H1 (cell line): Measurements from ENCODE around the gene CEACAM16. TPM values are rescaled to one million over a fixed set of nuclear protein-coding genes. Genes with fewer than 3 reads are reported as not detected.

ENCODE experiments used
- CTCF ChIA-PET: fragments of 300-600 bp; sonication (Branson Sonifier 250); formaldehyde crosslinking; loops from one replicate; lab custom pipeline; 2021; ENCODE audit not compliant: partially characterized antibody; lab: Charles Lee
- POLR2A ChIA-PET: fragments of 300-600 bp; sonication (Branson Sonifier 250); formaldehyde crosslinking; loops from one replicate; lab custom pipeline; 2021; ENCODE audit warnings: inconsistent platforms; ENCODE audit not compliant: partially characterized antibody; lab: Charles Lee
- DNase-seq, 2 experiments: peaks; one replicate each; pipeline versions ENCODE4 v3.0.0 to v3.0.0-alpha.2; 2010 to 2022; ENCODE audit warnings: low spot score in 2 of 2, low read depth in 1 of 2, mixed read lengths in 1 of 2
- FAIRE-seq: peaks from 2 replicates; lab custom pipeline; 2011; peaks lifted over from hg19 to GRCh38; lab: Jason Lieb, UNC
- H2AFZ ChIP-seq: 2 replicates; pipeline ENCODE4 v1.8.1; 2012; ENCODE audit warnings: low read length, inconsistent platforms
- H2AK5ac ChIP-seq: 2 replicates; pipeline ENCODE4 v1.6.1; 2013; ENCODE audit warnings: low read depth, low read length
- H2BK120ac ChIP-seq: replicated peaks from 2 replicates; pipeline ENCODE3; 2013; ENCODE audit warnings: low read depth, low read length, inconsistent platforms
- H2BK12ac ChIP-seq: 2 replicates; pipeline ENCODE4 v1.6.1; 2013; ENCODE audit warnings: low read depth, low read length
- H2BK15ac ChIP-seq: 2 replicates; pipeline ENCODE4 v1.6.1; 2013; ENCODE audit warnings: low read length
- H2BK20ac ChIP-seq: 2 replicates; pipeline ENCODE4 v1.6.1; 2013; ENCODE audit warnings: low read length
- H2BK5ac ChIP-seq: 2 replicates; pipeline ENCODE4 v1.6.1; 2013; ENCODE audit warnings: low read depth, low read length
- H3K14ac ChIP-seq: 2 replicates; pipeline ENCODE4 v1.6.1; 2013; ENCODE audit warnings: inconsistent platforms; ENCODE audit not compliant: insufficient read length
- H3K18ac ChIP-seq: 2 replicates; pipeline ENCODE4 v1.6.1; 2013; ENCODE audit warnings: low read length; ENCODE audit errors: extremely low read depth
- H3K23ac ChIP-seq: 2 replicates; pipeline ENCODE4 v1.6.1; 2013; ENCODE audit warnings: inconsistent platforms; ENCODE audit not compliant: insufficient read length
- H3K23me2 ChIP-seq: 2 replicates; pipeline ENCODE4 v1.6.1; 2013; ENCODE audit warnings: low read depth, low read length
- H3K27ac ChIP-seq: 2 replicates; pipeline ENCODE4 v1.6.1; 2011; ENCODE audit warnings: low read depth, low read length, inconsistent platforms
- H3K27me3 ChIP-seq, 4 experiments: replicated peaks in 1 of 4; 1 replicate in 1 of 4; 2 replicates in 3 of 4; pipeline versions ENCODE4 v1.6.1 to v1.8.1; 2011 to 2013; ENCODE audit warnings: low read length in 3 of 4, mild to moderate bottlenecking in 3 of 4, inconsistent platforms in 2 of 4, mixed read lengths in 2 of 4, moderate library complexity in 1 of 4; ENCODE audit not compliant: control insufficient read depth in 3 of 4, insufficient read depth in 3 of 4; ENCODE audit errors: extremely low read depth in 1 of 4
- H3K36me3 ChIP-seq, 4 experiments: 2 replicates each; pipeline versions ENCODE4 v1.6.1 to v1.8.1; 2011 to 2013; ENCODE audit warnings: mild to moderate bottlenecking in 4 of 4, low read length in 3 of 4, moderate library complexity in 2 of 4, control low read depth in 1 of 4, inconsistent platforms in 1 of 4; ENCODE audit not compliant: insufficient read depth in 4 of 4, control insufficient read depth in 2 of 4
- H3K4ac ChIP-seq: replicated peaks from 2 replicates; pipeline ENCODE3; 2013; ENCODE audit warnings: low read length, low read depth, mixed read lengths, inconsistent platforms; ENCODE audit not compliant: insufficient read length
- H3K4me1 ChIP-seq, 4 experiments: replicated peaks in 1 of 4; 1 replicate in 1 of 4; 2 replicates in 3 of 4; pipeline versions ENCODE4 v1.6.1 to v1.8.1; 2011 to 2013; ENCODE audit warnings: low read length in 3 of 4, inconsistent platforms in 2 of 4, mixed read lengths in 1 of 4; ENCODE audit not compliant: insufficient read depth in 4 of 4, control insufficient read depth in 3 of 4
- H3K4me2 ChIP-seq, 2 experiments: 2 replicates each; pipeline versions ENCODE4 v1.6.1 to v1.8.1; 2011 to 2013; ENCODE audit warnings: low read depth in 2 of 2, low read length in 2 of 2, control low read depth in 1 of 2, inconsistent platforms in 1 of 2, mild to moderate bottlenecking in 1 of 2; ENCODE audit not compliant: insufficient read depth in 1 of 2
- H3K4me3 ChIP-seq, 4 experiments: fragments of 200-600, 300-600 bp in 1 of 4; sonication (generic), shearing (Covaris generic), sonication (Bioruptor Twin) in 1 of 4; 2 replicates each; pipeline versions ENCODE4 v1.5.1 to v1.8.1; 2011 to 2016; ENCODE audit warnings: low read length in 4 of 4, low read depth in 3 of 4, control low read depth in 2 of 4, inconsistent platforms in 2 of 4, mild to moderate bottlenecking in 2 of 4, mixed read lengths in 1 of 4, moderate library complexity in 1 of 4; ENCODE audit not compliant: insufficient read depth in 2 of 4; ENCODE audit errors: extremely low read depth in 1 of 4
- H3K56ac ChIP-seq: replicated peaks from 2 replicates; pipeline ENCODE3; 2013; ENCODE audit warnings: low read depth, mild to moderate bottlenecking, mixed read lengths, low read length, inconsistent platforms; ENCODE audit not compliant: insufficient read length
- H3K79me1 ChIP-seq: 2 replicates; pipeline ENCODE4 v1.6.1; 2013; ENCODE audit warnings: low read depth, low read length, control low read depth
- H3K79me2 ChIP-seq, 2 experiments: 2 replicates each; pipeline versions ENCODE4 v1.6.1 to v1.8.1; 2012 to 2013; ENCODE audit warnings: low read length in 2 of 2, mild to moderate bottlenecking in 2 of 2, inconsistent platforms in 1 of 2; ENCODE audit not compliant: insufficient read depth in 2 of 2, control insufficient read depth in 1 of 2
- H3K9ac ChIP-seq, 4 experiments: replicated peaks in 1 of 4; 1 replicate in 1 of 4; 2 replicates in 3 of 4; pipeline versions ENCODE4 v1.6.1 to v1.8.1; 2011 to 2013; ENCODE audit warnings: low read depth in 3 of 4, low read length in 3 of 4, control low read depth in 2 of 4, mild to moderate bottlenecking in 2 of 4, moderate library complexity in 2 of 4, inconsistent platforms in 1 of 4; ENCODE audit errors: extremely low read depth in 1 of 4
- H3K9me3 ChIP-seq, 2 experiments: 2 replicates each; pipeline versions ENCODE4 v1.6.1 to v1.8.1; 2012 to 2013; ENCODE audit warnings: mild to moderate bottlenecking in 2 of 2, moderate library complexity in 2 of 2, control low read depth in 1 of 2, inconsistent platforms in 1 of 2, low read depth in 1 of 2, low read length in 1 of 2, mixed read lengths in 1 of 2; ENCODE audit not compliant: insufficient read depth in 2 of 2
- H4K20me1 ChIP-seq, 2 experiments: replicated peaks in 1 of 2; 2 replicates each; pipeline versions ENCODE3 to v1.8.1; 2011 to 2013; ENCODE audit warnings: inconsistent platforms in 2 of 2, low read length in 2 of 2, mild to moderate bottlenecking in 1 of 2; ENCODE audit not compliant: insufficient read depth in 2 of 2, control insufficient read depth in 1 of 2
- H4K5ac ChIP-seq: 2 replicates; pipeline ENCODE4 v1.6.1; 2013; ENCODE audit warnings: low read length, low read depth, mixed read lengths, inconsistent platforms; ENCODE audit not compliant: insufficient read length
- H4K8ac ChIP-seq: 2 replicates; pipeline ENCODE4 v1.8.0; 2013; ENCODE audit warnings: mild to moderate bottlenecking, moderate library complexity, low read length, inconsistent platforms; ENCODE audit not compliant: insufficient read depth; ENCODE audit errors: extremely low read depth
- H4K91ac ChIP-seq: replicated peaks from 2 replicates; pipeline ENCODE3; 2013; ENCODE audit warnings: low read length, mixed read lengths, inconsistent platforms; ENCODE audit not compliant: insufficient read length
- CHD2 ChIP-seq: IDR thresholded peaks from 2 replicates; pipeline ENCODE4 v1.6.1; 2012; ENCODE audit warnings: low read length, improper control_type of control experiment
- CREB1 ChIP-seq: IDR thresholded peaks from 2 replicates; pipeline ENCODE4 v1.6.1; 2012; ENCODE audit warnings: inconsistent platforms
- EGR1 ChIP-seq: IDR thresholded peaks from 2 replicates; pipeline ENCODE4 v1.6.1; 2011; ENCODE audit warnings: low read depth, low read length, borderline replicate concordance
- NANOG ChIP-seq: IDR thresholded peaks from 2 replicates; pipeline ENCODE4 v1.6.1; 2011; ENCODE audit warnings: low read length, low read depth, mild to moderate bottlenecking, inconsistent platforms; ENCODE audit not compliant: insufficient read depth, poor library complexity, severe bottlenecking
- POLR2AphosphoS5 ChIP-seq: IDR thresholded peaks from 2 replicates; pipeline ENCODE4 v1.6.1; 2011; ENCODE audit warnings: low read depth, low read length
- RAD21 ChIP-seq, 2 experiments: IDR thresholded peaks in 1 of 2; conservative IDR thresholded peaks in 1 of 2; 2 replicates each; pipeline ENCODE4 v1.6.1; 2011; ENCODE audit warnings: low read depth in 2 of 2, low read length in 2 of 2, improper control_type of control experiment in 1 of 2, inconsistent platforms in 1 of 2, mild to moderate bottlenecking in 1 of 2, moderate library complexity in 1 of 2
- SP1 ChIP-seq: IDR thresholded peaks from 2 replicates; pipeline ENCODE4 v1.6.1; 2011; ENCODE audit warnings: low read depth, low read length
- SRF ChIP-seq: IDR thresholded peaks from 2 replicates; pipeline ENCODE4 v1.6.1; 2011; ENCODE audit warnings: mild to moderate bottlenecking, low read depth, low read length, moderate library complexity
- SUZ12 ChIP-seq: fragments of 200-600 bp; sonication (generic); IDR thresholded peaks from 2 replicates; pipeline ENCODE4 v1.6.1; 2012; ENCODE audit warnings: mild to moderate bottlenecking, inconsistent platforms, low read length, moderate library complexity, mixed read lengths
- WGBS, 2 experiments: shearing (Covaris generic) in 1 of 2; methylation state at CpG; one replicate each; pipeline versions ENCODE4 v1.1.6 to v1.1.7; 2013 to 2015; ENCODE audit warnings: low lambda C conversion rate in 2 of 2, mixed read lengths in 2 of 2, inconsistent platforms in 1 of 2, low coverage in 1 of 2, missing lambda C conversion rate in 1 of 2; ENCODE audit not compliant: insufficient replicate concordance in 2 of 2, insufficient coverage in 1 of 2, insufficient read length in 1 of 2; ENCODE audit errors: extremely low coverage in 1 of 2, missing lambda C conversion rate in 1 of 2; 5-methylcytosine and 5-hydroxymethylcytosine counted together
- polyA plus RNA-seq, 7 experiments: library from polyadenylated mRNA; depleted of rRNA in 3 of 7; stranded (reverse) in 5 of 7; unstranded in 2 of 7; fragments of >200 nt in 5 of 7; fragments of 200-250 nt in 2 of 7; gene quantifications; 1 replicate in 5 of 7; 2 replicates in 1 of 7; 4 replicates in 1 of 7; pipeline versions ENCODE4 v1.2.1 to v1.2.3, GENCODE V29; 2011 to 2013; ENCODE audit warnings: missing spikeins in 2 of 7, mixed read lengths in 2 of 7
- total RNA-seq: library from RNA; stranded (reverse); fragmentation: NEBNext Ultra II Directional; extraction: Animal tissue kit (Norgen Biotek cat#: 25700); gene quantifications from 2 replicates; pipeline ENCODE4 v1.2.1, GENCODE V29; 2021
- TF ChIP-seq, protein P1 (sequence below), 3 experiments: IDR thresholded peaks; 1 replicate in 2 of 3; 2 replicates in 1 of 3; pipeline versions ENCODE4 v1.5.1 to v1.6.1; 2011; ENCODE audit warnings: low read length in 3 of 3, mild to moderate bottlenecking in 3 of 3, inconsistent platforms in 2 of 3, low read depth in 1 of 3, moderate library complexity in 1 of 3; ENCODE audit not compliant: insufficient read depth in 1 of 3; ENCODE audit errors: control extremely low read depth in 1 of 3
- TF ChIP-seq, protein P2 (sequence below): IDR thresholded peaks from 2 replicates; pipeline ENCODE4 v1.6.1; 2012; ENCODE audit warnings: inconsistent platforms

The CEACAM16 gene
- total and polyA plus RNA-seq, 2 of the 8 experiments (the other 6 are each of a cell fraction or from before 2014, with no cell fraction given), result not detected

DNA sequence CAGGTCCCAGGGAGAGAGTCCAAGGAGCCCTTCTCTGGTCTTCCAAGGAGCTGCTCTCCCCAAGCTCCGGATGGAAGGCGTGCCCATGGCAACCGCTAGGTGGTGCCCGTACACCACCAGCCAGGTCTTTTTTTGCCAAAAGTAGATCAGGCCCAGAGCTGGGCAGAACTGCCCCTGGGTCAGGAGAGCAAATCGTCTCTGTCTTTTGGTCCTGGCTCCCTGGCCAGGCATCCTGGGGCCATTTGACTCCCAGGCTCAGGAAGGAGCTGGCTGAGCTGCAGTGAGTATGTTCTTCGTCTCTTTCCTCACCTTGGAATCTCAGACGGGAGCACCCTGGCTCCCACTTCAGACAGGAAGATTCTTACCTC lies 25.0 kb downstream of the CEACAM16 start:
- H3K9ac ChIP-seq, result no peak overlapping the region
- POLR2A ChIA-PET, result interaction anchor here (0.6 to 1.8 kb wide), 8 partner anchors 8 to 125 kb away, joined by 3 to 6 read pairs (median 4); partner anchors contain the start of gene NECTIN2
- peak; percentile 97 to 99 for TF ChIP-seq RAD21 (IDR thresholded peaks at IDR 0.05 in 1 of 2, conservative IDR thresholded peaks at IDR 0.05 in 1 of 2; ENCODE audit: low read depth in 2 of 2, low read length in 2 of 2)
- no peak for TF ChIP-seq POLR2AphosphoS5
- no peak for TF ChIP-seq NANOG
- TF ChIP-seq SUZ12, result no peak
- no peak for TF ChIP-seq SRF
- no peak for TF ChIP-seq EGR1
- no peak for TF ChIP-seq CHD2
- TF ChIP-seq, protein P1, sequence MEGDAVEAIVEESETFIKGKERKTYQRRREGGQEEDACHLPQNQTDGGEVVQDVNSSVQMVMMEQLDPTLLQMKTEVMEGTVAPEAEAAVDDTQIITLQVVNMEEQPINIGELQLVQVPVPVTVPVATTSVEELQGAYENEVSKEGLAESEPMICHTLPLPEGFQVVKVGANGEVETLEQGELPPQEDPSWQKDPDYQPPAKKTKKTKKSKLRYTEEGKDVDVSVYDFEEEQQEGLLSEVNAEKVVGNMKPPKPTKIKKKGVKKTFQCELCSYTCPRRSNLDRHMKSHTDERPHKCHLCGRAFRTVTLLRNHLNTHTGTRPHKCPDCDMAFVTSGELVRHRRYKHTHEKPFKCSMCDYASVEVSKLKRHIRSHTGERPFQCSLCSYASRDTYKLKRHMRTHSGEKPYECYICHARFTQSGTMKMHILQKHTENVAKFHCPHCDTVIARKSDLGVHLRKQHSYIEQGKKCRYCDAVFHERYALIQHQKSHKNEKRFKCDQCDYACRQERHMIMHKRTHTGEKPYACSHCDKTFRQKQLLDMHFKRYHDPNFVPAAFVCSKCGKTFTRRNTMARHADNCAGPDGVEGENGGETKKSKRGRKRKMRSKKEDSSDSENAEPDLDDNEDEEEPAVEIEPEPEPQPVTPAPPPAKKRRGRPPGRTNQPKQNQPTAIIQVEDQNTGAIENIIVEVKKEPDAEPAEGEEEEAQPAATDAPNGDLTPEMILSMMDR (IDR thresholded peaks at IDR 0.05; ENCODE audit: control extremely low read depth in 1 of 3, insufficient read depth in 1 of 3, low read depth in 1 of 3, low read length in 3 of 3), result peak; percentile 96 to 98 (median 97)
- TF ChIP-seq SP1, result no peak
- TF ChIP-seq, protein P2, sequence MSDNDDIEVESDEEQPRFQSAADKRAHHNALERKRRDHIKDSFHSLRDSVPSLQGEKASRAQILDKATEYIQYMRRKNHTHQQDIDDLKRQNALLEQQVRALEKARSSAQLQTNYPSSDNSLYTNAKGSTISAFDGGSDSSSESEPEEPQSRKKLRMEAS, result 0 out of 2 replicates have a peak, but pooled peaks have one; percentile 25
- TF ChIP-seq CREB1, result 0 out of 2 replicates have a peak, but pooled peaks have one; percentile 25

More for the DNA sequence above, 25.0 kb downstream of the CEACAM16 start:
- H3K56ac ChIP-seq, result no peak overlapping the region
- H3K23ac ChIP-seq, result no peak overlapping the region
- H3K4ac ChIP-seq, result no peak overlapping the region
- no peaks in the 10 kb centered on the region for H3K9me3 ChIP-seq
- H2BK20ac ChIP-seq, result peak overlapping the region; percentile 86; the same call in 1 of the 2 replicates
- H4K5ac ChIP-seq, result no peak overlapping the region
- WGBS, 2 experiments, result 23% methylated on average over 7 of the region's 7 CpGs; no CpG with 5 or more reads in 1 of the 2 experiments
- H3K4me1 ChIP-seq, result peaks cover 0 to 6% (median 4%) of the 10 kb centered on the region in 4 experiments; a peak in 5 of 7 replicates
- H2AK5ac ChIP-seq, result no peak overlapping the region
- H4K8ac ChIP-seq, result no peak overlapping the region
- H3K4me2 ChIP-seq, result no peak overlapping the region
- H2AFZ ChIP-seq, result no peak overlapping the region
- H2BK15ac ChIP-seq, result peak overlapping the region; percentile 94; the same call in 1 of the 2 replicates
- FAIRE-seq, result peak; percentile 36
- H2BK12ac ChIP-seq, result peak overlapping the region; percentile 76; the same call in 1 of the 2 replicates
- no peaks in the 10 kb centered on the region for H3K79me2 ChIP-seq
- no peak overlapping the region for H2BK5ac ChIP-seq
- H3K18ac ChIP-seq, result no peak overlapping the region; the same call in 1 of the 2 replicates
- no peak overlapping the region for H2BK120ac ChIP-seq
- CTCF ChIA-PET, result interaction anchor here (0.8 to 20.6 kb wide), 52 partner anchors 8 to 259 kb away, joined by 3 to 468 read pairs (median 5); partner anchors contain the start of genes BCAM and CLPTM1
- H3K79me1 ChIP-seq, result no peaks in the 10 kb centered on the region
- H4K20me1 ChIP-seq, result no peaks in the 10 kb centered on the region
- no peaks in the 10 kb centered on the region for H3K36me3 ChIP-seq
- H3K27me3 ChIP-seq, result no peaks in the 10 kb centered on the region; a peak in 1 of 7 replicates
- no peak overlapping the region for H3K27ac ChIP-seq
- H3K23me2 ChIP-seq, result no peaks in the 10 kb centered on the region; the same call in 1 of the 2 replicates
- DNase-seq, result peak; percentile 62 to 93
- H3K14ac ChIP-seq, result no peak overlapping the region
- no peak overlapping the region for H3K4me3 ChIP-seq
- no peak overlapping the region for H4K91ac ChIP-seq
